ENCODE results near the gene GFOD2. TPM values are rescaled to one million over a fixed set of nuclear protein-coding genes. Genes with fewer than 3 reads are reported as not detected.

GFOD2 gene
- total RNA-seq, 6 experiments from 2014 or later, result 19.7 to 39.7 (median 24.6) TPM

DNA sequence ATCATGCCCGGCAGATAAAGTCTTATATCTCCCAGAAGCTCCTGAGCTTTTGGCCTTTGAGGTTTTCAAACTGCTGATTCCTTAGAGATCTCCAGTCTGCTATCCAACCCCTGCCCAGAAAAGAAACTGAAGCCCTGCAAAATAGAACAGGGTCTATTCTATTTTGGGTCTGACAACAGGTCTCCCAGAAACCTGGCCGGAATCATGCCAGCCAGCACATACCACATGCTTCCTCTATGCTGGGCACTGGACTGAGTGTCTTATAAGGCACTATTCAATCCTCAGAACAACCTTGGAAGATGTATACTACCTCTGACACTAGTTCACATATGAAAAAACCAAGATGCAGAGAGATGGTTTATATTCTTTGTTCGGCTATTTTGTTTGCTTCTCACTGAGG, 21.3 kb upstream of the GFOD2 start:
- TF ChIP-seq, protein P1, sequence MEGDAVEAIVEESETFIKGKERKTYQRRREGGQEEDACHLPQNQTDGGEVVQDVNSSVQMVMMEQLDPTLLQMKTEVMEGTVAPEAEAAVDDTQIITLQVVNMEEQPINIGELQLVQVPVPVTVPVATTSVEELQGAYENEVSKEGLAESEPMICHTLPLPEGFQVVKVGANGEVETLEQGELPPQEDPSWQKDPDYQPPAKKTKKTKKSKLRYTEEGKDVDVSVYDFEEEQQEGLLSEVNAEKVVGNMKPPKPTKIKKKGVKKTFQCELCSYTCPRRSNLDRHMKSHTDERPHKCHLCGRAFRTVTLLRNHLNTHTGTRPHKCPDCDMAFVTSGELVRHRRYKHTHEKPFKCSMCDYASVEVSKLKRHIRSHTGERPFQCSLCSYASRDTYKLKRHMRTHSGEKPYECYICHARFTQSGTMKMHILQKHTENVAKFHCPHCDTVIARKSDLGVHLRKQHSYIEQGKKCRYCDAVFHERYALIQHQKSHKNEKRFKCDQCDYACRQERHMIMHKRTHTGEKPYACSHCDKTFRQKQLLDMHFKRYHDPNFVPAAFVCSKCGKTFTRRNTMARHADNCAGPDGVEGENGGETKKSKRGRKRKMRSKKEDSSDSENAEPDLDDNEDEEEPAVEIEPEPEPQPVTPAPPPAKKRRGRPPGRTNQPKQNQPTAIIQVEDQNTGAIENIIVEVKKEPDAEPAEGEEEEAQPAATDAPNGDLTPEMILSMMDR (IDR thresholded peaks at IDR 0.05), result no peak
- no peak for TF ChIP-seq POLR2A (IDR thresholded peaks at IDR 0.05)
- no peak for ATAC-seq
- Histone ChIP-seq H3K27ac (no peak overlapping the region), H3K4me3 (no peak overlapping the region), H3K9me3 (no peaks in the 10 kb centered on the region), H3K4me1 (no peaks in the 10 kb centered on the region), H3K27me3 (no peaks in the 10 kb centered on the region), H3K36me3 (peaks cover 0 to 35% (median 7%) of the 10 kb centered on the region in 4 donors)
- WGBS (ENCODE audit: insufficient coverage, low coverage, low lambda C conversion rate, missing lambda C conversion rate), result 88% methylated on average over 1 of the region's 3 CpGs
- intact Hi-C loops (cut with DNase I), result no loop called here
- no peak for DNase-seq

DNA sequence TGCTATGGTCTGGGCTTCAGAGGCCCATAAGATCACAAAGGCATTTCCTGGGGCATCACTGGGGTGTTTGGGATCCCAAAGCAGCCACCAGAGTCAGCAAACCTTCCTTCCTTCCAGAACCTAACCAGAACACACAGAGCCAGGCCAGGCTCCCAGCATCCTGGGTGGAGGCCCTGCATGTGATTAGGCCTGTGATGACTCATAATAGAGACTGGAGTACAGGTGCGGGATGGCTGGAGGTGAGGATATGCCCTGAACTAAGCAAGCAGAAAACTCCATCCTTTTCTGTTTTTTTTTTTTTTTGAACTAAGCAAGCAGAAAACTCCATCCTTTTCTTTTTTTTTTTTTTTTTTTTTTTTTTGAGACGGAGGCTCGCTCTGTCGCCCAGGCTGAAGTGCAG, 17.7 kb upstream of the GFOD2 start:
- Histone ChIP-seq H3K27me3 (no peaks in the 10 kb centered on the region), H3K4me3 (no peak overlapping the region), H3K4me1 (peaks cover 0 to 16% (median 5%) of the 10 kb centered on the region in 4 donors), H3K9me3 (no peaks in the 10 kb centered on the region), H3K27ac (no peak overlapping the region), H3K36me3 (peaks cover 0 to 27% (median 4%) of the 10 kb centered on the region in 4 donors)
- DNase-seq (no peak), ATAC-seq (peak in 1 of 4 donors; percentile 55)
- intact Hi-C loops (cut with DNase I), result no loop called here
- no peak for TF ChIP-seq POLR2A (IDR thresholded peaks at IDR 0.05)
- TF ChIP-seq, protein P1 (IDR thresholded peaks at IDR 0.05), result no peak
- 93% methylated on average over 2 of the region's 4 CpGs for WGBS (ENCODE audit: insufficient coverage, low coverage, low lambda C conversion rate, missing lambda C conversion rate)

DNA sequence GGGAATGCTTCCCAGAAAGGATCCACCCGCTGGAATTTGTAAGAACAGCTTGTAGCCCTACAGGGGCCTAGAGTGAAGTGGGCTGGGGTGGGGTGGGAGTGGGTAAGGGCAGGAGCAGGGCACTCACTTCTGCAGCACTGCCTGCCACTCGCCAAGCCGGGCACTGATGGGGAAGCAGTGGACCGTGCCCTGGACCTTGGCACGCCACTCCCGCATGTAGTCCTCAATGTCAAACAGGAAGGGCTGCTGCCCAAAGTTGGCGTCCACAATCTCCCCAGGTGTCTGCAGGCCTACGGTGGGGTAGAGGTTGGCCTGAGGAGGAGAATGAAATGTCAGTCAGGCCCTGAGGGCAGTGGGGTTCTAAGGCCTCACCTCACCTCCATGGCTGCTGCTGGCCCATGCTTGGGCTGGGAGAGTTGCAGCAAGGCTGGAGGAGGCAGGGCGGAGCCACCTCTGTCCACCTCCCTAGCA, 15.7 kb upstream of the GFOD2 start:
- peak; percentile 57 to 86 (median 81) for ATAC-seq
- H3K27me3 ChIP-seq, result no peaks in the 10 kb centered on the region
- no peak overlapping the region for H3K4me3 ChIP-seq
- H3K36me3 ChIP-seq, result peaks cover 0 to 48% (median 13%) of the 10 kb centered on the region in 4 donors
- H3K4me1 ChIP-seq, result peaks cover 0 to 17% (median 5%) of the 10 kb centered on the region in 4 donors
- DNase-seq, result peak; percentile 49 to 85 (median 78)
- H3K9me3 ChIP-seq, result no peaks in the 10 kb centered on the region
- H3K27ac ChIP-seq, result peak overlapping the region in 1 of 3 donors; percentile 33
- intact Hi-C loops (cut with DNase I), result no loop called here
- 40% methylated on average over 1 of the region's 9 CpGs for WGBS (ENCODE audit: insufficient coverage, low coverage, low lambda C conversion rate, missing lambda C conversion rate)
- TF ChIP-seq POLR2A (IDR thresholded peaks at IDR 0.05), result no peak
- TF ChIP-seq, protein P1 (IDR thresholded peaks at IDR 0.05), result no peak

DNA sequence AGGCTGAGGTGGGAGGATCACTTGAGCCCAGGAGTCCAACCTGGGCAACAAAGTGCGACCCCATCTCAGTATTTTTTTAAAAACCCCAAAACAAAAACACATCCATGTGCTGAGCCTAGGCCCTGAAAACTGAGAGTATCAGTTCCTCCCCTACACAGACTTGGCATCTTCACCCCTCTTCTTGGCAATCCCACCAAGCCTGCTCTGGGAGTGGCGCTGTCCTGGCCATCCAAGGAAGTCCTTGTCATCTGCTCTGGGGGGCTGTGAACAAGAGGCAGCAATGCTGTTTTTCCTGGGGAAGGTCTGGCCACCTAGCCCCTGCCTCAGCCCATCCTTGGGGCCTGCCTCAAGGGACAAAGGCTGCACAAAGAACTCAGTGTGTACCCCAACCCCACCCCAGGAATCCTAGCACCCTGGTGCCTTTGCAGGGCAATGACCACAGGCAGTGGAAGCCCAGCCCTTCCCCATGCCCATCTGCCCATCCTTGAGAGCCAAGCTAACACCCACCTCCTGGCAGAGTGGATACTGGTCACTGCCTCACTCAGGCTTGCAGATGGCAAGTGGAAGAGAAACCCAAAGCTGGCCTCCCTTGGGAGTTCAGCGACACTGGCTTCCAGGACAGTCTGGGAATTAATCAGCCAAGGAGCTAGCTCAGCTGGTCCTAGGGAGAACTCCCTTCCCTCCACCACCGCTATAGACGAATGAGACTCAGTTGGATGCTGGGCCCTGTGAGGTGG, 14.8 kb upstream of the GFOD2 start:
- no peak overlapping the region for H3K4me3 ChIP-seq
- peaks cover 0 to 17% (median 5%) of the 10 kb centered on the region in 4 donors for H3K4me1 ChIP-seq
- TF ChIP-seq, protein P1 (IDR thresholded peaks at IDR 0.05), result no peak
- no peak for TF ChIP-seq POLR2A (IDR thresholded peaks at IDR 0.05)
- no CpG with 5 or more reads among the region's 5 CpGs for WGBS (ENCODE audit: insufficient coverage, low coverage, low lambda C conversion rate, missing lambda C conversion rate)
- ATAC-seq (no peak), DNase-seq (peak in 1 of 3 donors; percentile 37)
- intact Hi-C loops (cut with DNase I), result no loop called here
- H3K36me3 ChIP-seq, result peaks cover 0 to 54% (median 17%) of the 10 kb centered on the region in 4 donors
- H3K27ac ChIP-seq, result peak overlapping the region in 1 of 3 donors; percentile 33
- H3K27me3 ChIP-seq, result no peaks in the 10 kb centered on the region
- no peaks in the 10 kb centered on the region for H3K9me3 ChIP-seq
